Keratinocyte (primary cell): Measurements from ENCODE around the gene DCDC2C. TPM values are rescaled to one million over a fixed set of nuclear protein-coding genes. Genes with fewer than 3 reads are reported as not detected.

Experiments
- DNase-seq: peaks from one replicate; pipeline ENCODE4 v3.0.0-alpha.2; 2011; ENCODE audit warnings: low read depth, missing footprints, low spot score
- FAIRE-seq: peaks from 2 replicates; lab custom pipeline; 2011; peaks lifted over from hg19 to GRCh38; lab: Jason Lieb, UNC
- H2AFZ ChIP-seq: 2 replicates; pipeline ENCODE4 v1.6.0; 2012; ENCODE audit warnings: low read length, control low read depth, inconsistent platforms; ENCODE audit not compliant: control insufficient read depth
- H3K27ac ChIP-seq: 2 replicates; pipeline ENCODE4 v1.5.1; 2011; ENCODE audit warnings: low read length; ENCODE audit not compliant: control insufficient read depth, insufficient read depth
- H3K27me3 ChIP-seq: 3 replicates; pipeline ENCODE4 v1.6.0; 2011; ENCODE audit warnings: low read length; ENCODE audit not compliant: control insufficient read depth, insufficient read depth; ENCODE audit errors: extremely low read depth
- H3K36me3 ChIP-seq, 2 experiments: 2 replicates in 1 of 2; 3 replicates in 1 of 2; pipeline ENCODE4 v1.5.1; 2011; ENCODE audit warnings: low read length in 2 of 2, mild to moderate bottlenecking in 1 of 2; ENCODE audit not compliant: control insufficient read depth in 2 of 2, insufficient read depth in 2 of 2; ENCODE audit errors: extremely low read depth in 1 of 2
- H3K4me1 ChIP-seq: 3 replicates; pipeline ENCODE4 v1.5.1; 2011; ENCODE audit warnings: low read length; ENCODE audit not compliant: control insufficient read depth, insufficient read depth; ENCODE audit errors: extremely low read depth
- H3K4me2 ChIP-seq: 3 replicates; pipeline ENCODE4 v1.6.0; 2011; ENCODE audit warnings: low read depth, low read length; ENCODE audit not compliant: control insufficient read depth, insufficient read depth; ENCODE audit errors: extremely low read depth
- H3K4me3 ChIP-seq, 3 experiments: fragments of 200-600 bp in 1 of 3; sonication (generic) in 1 of 3; 2 replicates in 2 of 3; 3 replicates in 1 of 3; pipeline ENCODE4 v1.5.1; 2011 to 2016; ENCODE audit warnings: low read length in 3 of 3, mild to moderate bottlenecking in 3 of 3, control low read depth in 2 of 3, inconsistent platforms in 1 of 3, low read depth in 1 of 3, mixed read lengths in 1 of 3, mixed run types in 1 of 3, moderate library complexity in 1 of 3; ENCODE audit not compliant: control insufficient read depth in 2 of 3, insufficient read depth in 2 of 3; ENCODE audit errors: extremely low read depth in 1 of 3
- H3K79me2 ChIP-seq: 2 replicates; pipeline ENCODE4 v1.6.0; 2012; ENCODE audit warnings: low read length; ENCODE audit not compliant: control insufficient read depth, insufficient read depth
- H3K9ac ChIP-seq: 3 replicates; pipeline ENCODE4 v1.6.0; 2011; ENCODE audit warnings: low read length; ENCODE audit not compliant: control insufficient read depth, insufficient read depth; ENCODE audit errors: extremely low read depth
- H3K9me1 ChIP-seq: 3 replicates; pipeline ENCODE4 v1.6.0; 2011; ENCODE audit warnings: low read length; ENCODE audit not compliant: control insufficient read depth, insufficient read depth; ENCODE audit errors: extremely low read depth
- H3K9me3 ChIP-seq: 2 replicates; pipeline ENCODE4 v1.5.1; 2012; ENCODE audit warnings: low read depth, low read length; ENCODE audit not compliant: control insufficient read depth
- H4K20me1 ChIP-seq: 3 replicates; pipeline ENCODE4 v1.6.0; 2011; ENCODE audit warnings: low read length; ENCODE audit not compliant: control insufficient read depth, insufficient read depth; ENCODE audit errors: extremely low read depth
- CTCF ChIP-seq, 3 experiments: IDR thresholded peaks in 1 of 3; conservative IDR thresholded peaks in 1 of 3; optimal IDR thresholded peaks in 1 of 3; 2 replicates in 2 of 3; 3 replicates in 1 of 3; pipeline versions ENCODE3 to v1.5.1; 2011; ENCODE audit warnings: low read length in 3 of 3, mild to moderate bottlenecking in 3 of 3, moderate library complexity in 2 of 3, control low read depth in 1 of 3, inconsistent platforms in 1 of 3; ENCODE audit not compliant: insufficient read depth in 2 of 3; ENCODE audit errors: extremely low read depth in 1 of 3
- EZH2 ChIP-seq: IDR thresholded peaks from one replicate; pipeline ENCODE4 v1.6.1; 2012; ENCODE audit warnings: inconsistent platforms, mild to moderate bottlenecking, low read length, moderate library complexity
- dilution Hi-C: fragments of 300-500 bp; cut with MboI; formaldehyde crosslinking; loops from one replicate; pipeline ENCODE4 v1.7.0; 2020; ENCODE audit warnings: low sequenced_read_pairs; ENCODE audit not compliant: extremely low pct_ligation_motif_present
- polyA plus RNA-seq, 5 experiments: library from polyadenylated mRNA; depleted of rRNA in 3 of 5; stranded (reverse) in 3 of 5; stranded (forward) in 1 of 5; unstranded in 1 of 5; fragments of >200 nt; gene quantifications; 1 replicate in 1 of 5; 2 replicates in 3 of 5; 3 replicates in 1 of 5; pipeline versions ENCODE4 v1.2.1 to v1.2.3, GENCODE V29; 2011 to 2012; ENCODE audit warnings: missing spikeins in 2 of 5, low read depth in 1 of 5, low replicate concordance in 1 of 5

Gene DCDC2C
- polyA plus RNA-seq, 1 donor (not counting 4 experiments of a cell fraction or from before 2014, with no cell fraction given) = not detected

- H3K27me3 ChIP-seq = no peaks in the 10 kb centered on the region
- H3K36me3 ChIP-seq = no peaks in the 10 kb centered on the region
- no peak overlapping the region for H3K9ac ChIP-seq
- H3K4me2 ChIP-seq = no peak overlapping the region
- H3K79me2 ChIP-seq = no peaks in the 10 kb centered on the region
- no peaks in the 10 kb centered on the region for H3K9me3 ChIP-seq
- peak overlapping the region; percentile 7 for H2AFZ ChIP-seq
- H4K20me1 ChIP-seq = no peaks in the 10 kb centered on the region
- TF ChIP-seq EZH2 (no peak), CTCF (optimal IDR thresholded peaks at IDR 0.05 in 1 of 3, IDR thresholded peaks at IDR 0.05 in 1 of 3, conservative IDR thresholded peaks at IDR 0.05 in 1 of 3; ENCODE audit: extremely low read depth in 1 of 3, insufficient read depth in 2 of 3, low read length in 3 of 3) (peak; percentile 44 to 86 (median 50))
- no peak overlapping the region for H3K27ac ChIP-seq
- no peak overlapping the region for H3K4me3 ChIP-seq
- DNase-seq (no peak), FAIRE-seq (no peak)
- dilution Hi-C loops = no loop called here
- no peaks in the 10 kb centered on the region for H3K9me1 ChIP-seq
- peaks cover 9% of the 10 kb centered on the region for H3K4me1 ChIP-seq
Observed at GRCh38 chr2:3780477-3781402, 77.4 kb downstream of the DCDC2C start.

GRCh38 chr2:3784731-3785130 is 81.4 kb downstream of the DCDC2C start:
- Histone ChIP-seq H3K9me1 (no peaks in the 10 kb centered on the region), H3K4me2 (peak overlapping the region; percentile 76), H2AFZ (peak overlapping the region; percentile 58), H4K20me1 (no peaks in the 10 kb centered on the region), H3K9me3 (no peaks in the 10 kb centered on the region), H3K36me3 (no peaks in the 10 kb centered on the region), H3K27me3 (no peaks in the 10 kb centered on the region), H3K9ac (peak overlapping the region; percentile 50), H3K4me3 (peak overlapping the region in 2 of 3 experiments; percentile 35 to 44), H3K79me2 (no peaks in the 10 kb centered on the region), H3K27ac (peak overlapping the region; percentile 77), H3K4me1 (peaks cover 18% of the 10 kb centered on the region)
- FAIRE-seq = peak; percentile 78
- DNase-seq = no peak
- dilution Hi-C loops = no loop called here
- TF ChIP-seq CTCF (optimal IDR thresholded peaks at IDR 0.05 in 1 of 3, IDR thresholded peaks at IDR 0.05 in 1 of 3, conservative IDR thresholded peaks at IDR 0.05 in 1 of 3; ENCODE audit: extremely low read depth in 1 of 3, insufficient read depth in 2 of 3, low read length in 3 of 3) (no peak), EZH2 (no peak)
